Hepatic stellate cell (primary cell): ENCODE data around the gene TTLL5.
A peak's percentile ranks its signal among the peaks of the same experiment; 100 is the strongest.

ENCODE experiments used
- DNase-seq: peaks from one replicate; pipeline ENCODE4 v3.0.0; 2011; ENCODE audit warnings: low spot score

Gene TTLL5

DNA sequence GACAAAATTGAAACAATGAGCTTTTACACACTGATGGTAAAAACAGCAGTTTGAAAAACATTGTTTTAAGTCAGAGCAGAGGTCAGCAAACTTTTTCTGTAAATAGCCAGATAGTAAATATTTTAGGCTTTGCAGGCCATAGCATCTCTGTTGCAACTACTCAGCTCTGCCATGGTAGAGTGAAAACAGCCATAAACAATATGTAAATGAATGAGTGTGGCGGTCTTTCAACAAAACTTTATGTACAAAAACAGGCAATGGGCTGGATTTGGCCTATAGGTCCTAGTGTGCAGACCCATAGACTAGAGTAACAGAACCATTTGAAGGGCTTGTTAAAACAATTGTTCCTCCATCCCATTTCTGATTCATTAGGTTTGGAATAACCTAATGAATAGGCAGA is 205.9 kb downstream of the TTLL5 start:
- DNase-seq, result no peak

- no peak for DNase-seq
Measured at GRCh38 chr14:75871181-75871880, 210.3 kb downstream of the TTLL5 start.

DNA sequence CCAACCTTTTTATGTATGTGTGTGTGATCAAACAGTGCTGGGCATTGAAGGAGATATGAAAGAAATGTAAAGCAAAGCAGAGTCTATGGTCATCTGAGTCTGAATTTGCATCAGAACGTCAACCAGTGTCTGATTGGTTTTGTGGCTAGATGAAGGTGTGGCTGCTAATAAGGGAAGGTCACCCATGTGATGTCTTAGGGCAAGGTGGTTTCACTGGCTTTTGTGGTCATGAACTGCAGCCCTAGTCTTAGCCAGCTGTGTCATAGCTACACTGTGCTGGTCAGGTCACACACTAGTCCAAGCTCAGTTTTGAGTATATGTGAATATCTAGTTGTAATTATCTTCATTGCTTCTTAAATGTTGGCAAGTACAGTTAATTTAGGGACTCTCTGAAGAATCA is 214.9 kb downstream of the TTLL5 start:
- no peak for DNase-seq

GRCh38 chr14:75876530-75876929 is 215.5 kb downstream of the TTLL5 start:
- DNase-seq, result no peak

- peak; percentile 44 for DNase-seq
Measured at GRCh38 chr14:75877292-75877691, 216.2 kb downstream of the TTLL5 start.

- DNase-seq, result no peak
Measured at GRCh38 chr14:75877884-75878283, 216.8 kb downstream of the TTLL5 start.

GRCh38 chr14:75879031-75879430 is 218.0 kb downstream of the TTLL5 start:
- DNase-seq, result peak; percentile 54

GRCh38 chr14:75880512-75880911 is 219.5 kb downstream of the TTLL5 start:
- DNase-seq, result no peak

GRCh38 chr14:75881994-75882393 is 220.9 kb downstream of the TTLL5 start:
- no peak for DNase-seq

- DNase-seq, result peak; percentile 59
Measured at GRCh38 chr14:75884198-75884611, 223.2 kb downstream of the TTLL5 start.

DNA sequence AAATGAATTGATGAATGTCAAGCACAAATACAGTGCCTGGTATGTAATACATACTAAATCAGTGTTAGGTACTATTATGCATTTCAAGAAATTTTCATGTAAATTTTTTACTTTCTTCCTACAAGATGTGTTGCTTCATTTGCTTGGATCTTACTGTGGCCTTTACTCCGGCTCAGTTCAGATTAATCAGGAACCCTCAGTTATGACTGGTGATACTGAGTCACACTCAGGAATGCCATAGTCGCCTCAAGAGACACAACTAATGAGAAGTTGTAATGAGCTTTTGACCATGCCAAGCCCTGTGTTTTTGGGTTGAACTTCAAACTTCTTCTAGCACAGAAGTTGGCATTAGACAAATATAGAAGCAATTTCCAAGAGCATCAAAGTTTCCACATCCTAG is 224.8 kb downstream of the TTLL5 start:
- DNase-seq, result no peak

DNA sequence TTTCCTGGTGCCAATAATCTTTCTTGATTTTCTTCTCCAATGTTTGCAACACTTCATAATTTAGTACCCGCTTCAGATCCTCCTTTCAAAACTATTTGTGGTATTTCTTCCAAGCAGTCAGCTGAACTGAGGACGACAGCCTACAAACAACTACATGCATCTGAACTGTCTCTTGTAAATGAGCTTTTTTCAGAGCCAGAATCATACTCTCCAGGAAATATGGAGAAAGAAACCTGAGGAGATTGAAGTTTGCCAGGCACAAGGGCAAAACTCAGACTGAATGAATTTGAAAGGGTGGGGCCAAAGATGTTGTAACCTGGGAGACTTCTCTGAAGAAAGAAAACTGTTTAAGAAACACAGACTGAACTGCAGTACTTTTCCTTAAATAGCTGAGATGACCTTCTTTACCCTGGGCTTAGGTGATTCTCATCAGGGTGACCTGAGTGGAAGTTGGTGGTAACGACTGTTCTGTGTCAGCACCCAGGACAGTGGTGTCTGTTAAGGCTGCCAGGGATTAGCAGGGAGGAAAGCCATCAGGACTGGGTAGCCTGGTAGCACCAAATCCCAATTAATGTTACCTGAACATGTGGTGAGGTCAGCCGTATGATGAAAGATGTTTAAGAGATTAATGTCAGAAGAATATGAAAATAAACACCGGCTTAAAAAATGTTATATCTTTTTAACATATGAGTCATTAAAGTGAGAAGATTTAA is 225.7 kb downstream of the TTLL5 start:
- no peak for DNase-seq

GRCh38 chr14:75888945-75889344 is 227.9 kb downstream of the TTLL5 start:
- no peak for DNase-seq

DNA sequence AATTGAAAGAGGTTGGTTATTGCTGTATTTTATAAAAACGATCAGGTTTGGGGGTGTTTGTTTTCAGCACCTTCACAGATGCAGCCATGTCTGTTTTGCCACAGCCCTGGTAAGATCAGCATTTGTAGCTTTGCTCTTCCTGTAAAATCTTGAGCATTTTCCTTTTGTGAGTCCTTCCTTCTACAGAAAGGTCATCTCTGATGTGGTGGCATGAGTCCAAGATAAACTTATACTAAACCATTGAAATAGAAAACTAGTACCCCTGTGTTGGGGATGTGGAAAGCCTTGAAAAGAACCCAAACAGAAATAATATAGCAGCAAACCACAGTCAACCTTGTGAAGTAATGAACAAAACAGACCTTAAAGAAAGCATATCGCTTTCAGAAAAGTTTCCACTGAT is 235.3 kb downstream of the TTLL5 start:
- DNase-seq, result no peak

- no peak for DNase-seq
Measured at GRCh38 chr14:75904311-75904710, 243.3 kb downstream of the TTLL5 start.

DNA sequence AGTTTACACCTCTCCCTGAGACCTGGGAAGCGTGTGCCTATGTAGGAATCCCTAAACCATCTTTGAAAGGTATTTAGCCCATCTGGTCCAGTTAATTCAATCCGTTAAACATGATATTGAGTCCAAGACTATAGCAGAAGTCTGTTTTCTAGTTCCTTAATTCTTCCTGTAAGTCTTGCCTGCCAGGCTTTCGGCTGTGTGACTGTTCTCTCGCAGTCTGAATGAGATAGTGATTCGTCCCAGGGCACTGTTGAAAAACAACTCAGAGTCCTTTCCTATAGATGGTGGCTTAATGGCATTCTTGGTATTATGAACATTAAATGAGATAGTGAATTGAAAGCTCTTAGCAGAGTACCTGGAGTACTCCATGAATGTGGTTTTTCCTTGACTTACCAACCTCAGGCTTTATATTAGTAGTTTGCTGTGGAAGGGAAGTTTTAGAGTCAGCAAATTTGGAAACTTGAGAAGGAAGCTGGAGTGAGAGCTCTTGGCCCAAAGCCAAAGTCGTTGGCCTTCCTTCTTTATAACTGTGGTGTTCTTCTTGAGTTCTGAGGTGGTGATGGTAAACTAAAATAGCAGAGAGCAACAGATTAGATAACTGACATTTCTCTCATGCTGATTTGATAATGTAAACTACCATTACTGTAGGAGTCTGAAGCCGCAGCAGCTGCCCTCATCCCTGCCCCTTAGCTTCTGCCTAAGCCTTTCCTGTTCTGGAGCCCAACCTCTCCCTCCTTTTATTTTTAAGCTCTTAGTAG is 244.3 kb downstream of the TTLL5 start:
- DNase-seq, result no peak

- DNase-seq, result no peak
Measured at GRCh38 chr14:75906228-75906627, 245.2 kb downstream of the TTLL5 start.

- DNase-seq, result peak; percentile 36
Measured at GRCh38 chr14:75906680-75907280, 245.7 kb downstream of the TTLL5 start.

GRCh38 chr14:75907756-75908359 is 246.8 kb downstream of the TTLL5 start:
- DNase-seq, result no peak

GRCh38 chr14:75909630-75910029 is 248.6 kb downstream of the TTLL5 start:
- DNase-seq, result no peak

DNA sequence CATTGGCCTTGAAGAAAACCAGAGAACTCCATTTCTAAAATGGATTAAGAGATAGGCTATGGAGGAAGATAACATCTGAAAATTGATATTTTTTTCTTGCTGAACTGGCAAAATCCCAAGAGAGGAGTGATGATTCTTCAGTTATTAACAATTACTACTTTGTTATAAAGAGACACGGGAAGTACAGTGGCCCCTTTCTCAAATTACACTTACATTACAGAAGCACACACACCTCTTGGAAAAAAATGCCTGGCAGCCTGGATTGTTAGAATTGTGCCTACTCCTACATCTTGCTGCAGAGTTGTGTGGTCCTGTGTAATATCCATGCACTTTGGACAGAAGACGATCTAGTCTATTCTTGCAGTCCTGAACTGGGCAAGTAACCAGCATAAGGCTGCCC is 249.0 kb downstream of the TTLL5 start:
- no peak for DNase-seq

- DNase-seq, result no peak
Measured at GRCh38 chr14:75911883-75912282, 250.8 kb downstream of the TTLL5 start.
